Middle frontal gyrus (tissue), 1 donor: ENCODE data around the gene LIMS2.

Source experiments
- DNase-seq: peaks from one replicate; pipeline ENCODE4 v3.0.0-alpha.2; 2015; ENCODE audit warnings: low spot score; ENCODE audit errors: extremely low spot score

LIMS2 gene, protein sequence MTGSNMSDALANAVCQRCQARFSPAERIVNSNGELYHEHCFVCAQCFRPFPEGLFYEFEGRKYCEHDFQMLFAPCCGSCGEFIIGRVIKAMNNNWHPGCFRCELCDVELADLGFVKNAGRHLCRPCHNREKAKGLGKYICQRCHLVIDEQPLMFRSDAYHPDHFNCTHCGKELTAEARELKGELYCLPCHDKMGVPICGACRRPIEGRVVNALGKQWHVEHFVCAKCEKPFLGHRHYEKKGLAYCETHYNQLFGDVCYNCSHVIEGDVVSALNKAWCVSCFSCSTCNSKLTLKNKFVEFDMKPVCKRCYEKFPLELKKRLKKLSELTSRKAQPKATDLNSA

DNA sequence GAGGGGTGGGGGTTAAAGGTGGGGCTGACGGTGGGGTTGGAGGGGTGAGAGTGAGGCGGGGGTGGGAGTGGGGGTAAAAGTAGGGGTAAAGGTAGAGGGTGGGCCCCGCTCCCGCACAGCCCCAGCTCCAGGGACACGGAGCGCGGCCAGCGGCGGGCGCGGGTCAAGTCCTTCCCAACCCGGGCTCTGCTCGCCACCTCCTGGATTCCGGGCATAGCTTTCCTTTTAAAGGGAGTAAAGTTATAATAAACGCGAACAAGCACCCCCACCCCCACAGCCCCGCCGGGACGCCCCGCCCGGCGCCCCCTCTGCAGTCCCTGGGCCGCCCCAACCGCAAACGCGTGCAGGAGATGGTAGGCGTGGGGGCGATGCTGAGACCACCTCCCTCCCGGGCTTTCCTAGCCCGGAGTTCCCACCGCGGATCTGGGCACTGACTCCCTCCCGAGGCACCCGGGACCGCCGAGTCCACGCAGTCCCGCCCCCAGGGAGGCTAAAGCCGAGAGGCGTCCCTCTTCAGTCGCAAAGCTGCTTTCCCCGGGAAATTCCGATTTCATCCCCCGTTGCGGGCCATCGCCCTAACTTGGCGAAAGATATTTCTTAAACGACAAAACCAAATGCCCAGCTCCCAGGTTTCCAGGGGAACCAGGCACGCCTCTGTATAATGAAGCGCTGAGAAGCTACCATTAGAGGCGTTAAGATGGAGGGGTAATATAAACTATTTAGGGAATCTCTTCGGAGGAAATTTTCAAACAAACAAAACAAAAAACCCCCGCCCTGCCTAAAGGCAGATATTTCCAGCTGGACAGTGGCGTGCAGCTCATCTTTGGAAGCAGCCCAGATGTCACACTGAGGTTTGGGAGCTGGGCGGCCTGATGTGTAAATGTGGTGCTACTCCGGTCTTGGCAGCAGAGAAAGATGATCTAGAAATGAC, at the start of gene LIMS2:
Gene LIMS2 (minus strand): TSS at position 200 of the 931 bp plus-strand sequence. CDS start 506 bp downstream, outside the sequence.
- no peak for DNase-seq

DNA sequence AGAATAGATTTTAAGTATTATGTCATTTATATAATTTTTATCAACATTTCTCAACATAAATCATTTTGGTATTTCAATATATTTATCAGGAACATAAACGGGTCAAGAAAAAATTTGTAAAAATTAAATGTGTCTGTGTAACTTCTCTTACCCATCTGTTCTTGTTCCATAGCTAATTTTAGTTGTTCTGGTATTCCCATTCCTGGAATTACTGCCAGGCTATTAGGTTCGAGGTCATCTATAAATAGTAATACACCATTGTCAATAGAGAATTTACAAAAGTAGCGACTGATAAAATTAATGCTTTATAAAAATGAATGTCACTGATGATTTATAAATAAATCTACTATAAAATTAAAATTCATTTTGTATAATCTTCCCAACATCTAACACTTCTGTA, 47.5 kb upstream of the LIMS2 start:
- no peak for DNase-seq

DNA sequence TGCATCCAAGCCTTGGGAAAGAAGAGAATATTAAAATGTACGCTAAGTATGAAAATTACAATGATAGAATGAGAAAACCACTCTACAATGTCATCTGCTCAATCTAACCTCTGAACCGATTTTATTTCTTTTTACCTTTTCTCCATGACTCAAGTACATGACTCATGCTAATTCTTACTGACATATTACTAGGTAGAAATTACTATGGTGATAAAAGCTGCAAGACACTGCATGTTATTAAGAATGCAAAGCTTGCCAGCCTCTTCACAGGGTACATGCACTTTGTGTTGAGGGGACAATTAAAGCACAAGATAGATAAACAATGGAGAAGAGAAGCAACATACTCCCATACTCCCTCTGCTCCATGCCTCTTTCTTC, 46.6 kb upstream of the LIMS2 start:
- no peak for DNase-seq

DNA sequence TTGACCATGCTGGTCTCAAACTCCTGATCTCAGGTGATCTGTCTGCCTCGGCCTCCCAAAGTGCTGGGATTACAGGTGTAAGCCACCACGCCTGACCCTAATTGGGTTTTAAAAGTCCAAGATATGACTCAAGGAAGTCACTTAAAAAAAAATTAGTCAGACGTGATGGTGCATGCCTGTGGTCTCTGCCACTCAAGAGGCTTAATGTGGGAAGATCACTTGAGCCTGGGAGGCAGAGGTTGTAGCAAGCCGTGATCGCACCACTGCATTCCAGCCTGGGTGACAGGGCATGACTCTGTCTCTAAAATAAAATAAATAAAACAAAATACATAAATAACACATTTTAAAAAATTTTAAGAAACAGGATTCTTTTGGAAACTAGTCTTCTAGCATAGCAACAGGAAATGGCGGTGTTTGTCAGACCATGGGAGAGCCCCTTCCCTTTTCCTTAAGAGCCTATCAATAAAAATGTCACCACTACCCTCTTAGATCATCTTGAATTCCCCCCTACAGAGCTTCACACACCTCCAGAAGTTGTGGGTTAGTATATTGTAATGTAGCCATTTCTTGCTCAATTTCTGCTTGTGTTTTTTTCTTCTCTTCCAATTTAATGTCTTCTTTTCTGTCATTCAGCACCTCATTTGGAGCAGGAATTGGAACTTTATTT, 46.1 kb upstream of the LIMS2 start:
- no peak for DNase-seq

DNA sequence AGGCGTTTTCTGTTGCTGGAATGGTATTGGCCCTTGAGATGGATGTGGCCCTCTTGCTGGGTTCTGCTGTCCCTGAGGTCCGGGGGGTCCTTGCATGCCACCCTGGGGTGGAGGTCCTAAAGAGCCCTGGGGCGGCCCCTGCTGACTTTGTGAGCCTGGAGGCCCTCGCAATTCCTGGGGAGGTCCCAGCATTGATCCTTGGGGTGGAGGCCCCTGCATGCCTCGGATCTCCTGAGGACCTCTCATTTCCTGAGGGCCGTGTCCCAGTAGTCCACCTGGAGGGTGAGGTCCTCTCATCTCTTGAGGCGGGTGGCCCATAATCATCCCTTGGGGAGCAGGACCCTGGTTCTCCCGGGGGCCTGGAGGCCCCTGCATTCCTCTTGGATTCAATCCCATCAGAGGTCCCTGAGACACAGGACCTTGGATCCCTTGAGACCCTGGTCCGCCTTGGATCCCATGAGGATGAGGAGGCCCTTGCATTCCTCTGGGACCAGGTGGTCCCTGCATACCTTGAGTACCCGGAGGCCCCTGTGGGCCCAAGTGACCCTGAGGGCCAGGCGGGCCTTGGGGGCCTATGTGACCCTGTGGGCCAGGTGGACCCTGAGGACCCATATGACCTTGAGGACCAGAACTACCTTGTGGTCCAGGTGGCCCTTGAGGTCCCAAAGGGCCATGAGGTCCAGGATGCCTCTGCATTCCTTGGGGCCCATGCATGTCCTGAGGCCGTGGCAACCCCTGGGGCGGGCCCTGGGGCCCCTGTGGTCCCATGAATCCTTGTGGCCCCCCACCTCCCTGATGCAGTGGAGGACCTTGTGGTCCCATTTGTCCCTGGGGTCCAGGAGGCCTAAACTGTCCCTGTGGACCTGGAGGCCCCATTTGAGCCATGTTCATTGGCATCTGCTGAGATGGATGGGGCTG, 44.2 kb upstream of the LIMS2 start:
- DNase-seq = no peak

DNA sequence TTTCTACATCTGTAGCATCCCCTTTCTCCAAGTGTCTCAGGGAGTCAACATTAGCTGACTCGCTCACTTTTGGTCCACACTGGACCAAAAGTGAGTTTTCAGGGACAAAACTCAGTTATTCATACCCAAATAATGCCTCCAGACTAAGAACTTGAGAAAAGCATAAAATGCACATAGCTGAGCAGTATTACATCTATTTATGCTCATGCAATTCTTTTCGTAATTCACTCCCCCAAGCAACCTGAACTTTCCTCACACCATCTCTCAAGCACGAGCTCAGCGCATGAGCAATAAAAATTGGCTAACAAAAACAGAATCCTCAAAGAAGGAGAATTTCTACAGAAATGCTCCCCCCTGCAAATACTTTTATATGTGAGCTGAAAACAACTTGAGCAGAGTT, 42.9 kb upstream of the LIMS2 start:
- no peak for DNase-seq

DNA sequence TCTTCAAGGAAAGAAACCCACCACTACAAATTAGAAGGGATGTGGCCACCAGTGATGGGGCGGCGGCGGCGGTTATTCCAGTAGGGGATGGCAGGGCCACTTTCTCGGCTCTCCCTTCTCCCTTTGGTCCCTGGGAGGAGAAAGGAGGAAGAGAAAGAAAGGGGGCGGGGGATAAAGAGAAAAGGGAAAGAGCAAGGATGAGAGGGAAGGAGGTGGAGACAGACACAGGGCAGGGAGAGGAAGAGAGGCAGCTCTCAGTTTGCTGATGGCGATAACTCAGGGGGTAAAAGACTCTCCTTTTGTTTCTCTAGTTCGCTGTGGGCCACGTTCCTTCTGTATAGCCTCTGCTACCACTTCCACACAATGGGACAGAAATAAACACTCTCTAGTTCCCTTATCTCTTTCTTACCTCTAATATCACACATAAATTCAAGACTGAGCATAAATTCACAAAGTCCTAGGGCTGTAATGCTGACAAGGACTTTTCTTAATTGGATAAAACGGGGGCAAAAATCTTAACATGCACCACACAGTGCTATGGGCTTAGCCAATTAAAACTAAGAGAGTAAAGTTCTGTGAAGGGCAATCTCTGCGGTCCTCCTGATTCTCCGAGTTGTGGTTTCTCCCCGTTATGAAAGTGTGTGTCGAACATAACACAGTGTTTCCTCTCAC, 40.6 kb upstream of the LIMS2 start:
- no peak for DNase-seq

DNA sequence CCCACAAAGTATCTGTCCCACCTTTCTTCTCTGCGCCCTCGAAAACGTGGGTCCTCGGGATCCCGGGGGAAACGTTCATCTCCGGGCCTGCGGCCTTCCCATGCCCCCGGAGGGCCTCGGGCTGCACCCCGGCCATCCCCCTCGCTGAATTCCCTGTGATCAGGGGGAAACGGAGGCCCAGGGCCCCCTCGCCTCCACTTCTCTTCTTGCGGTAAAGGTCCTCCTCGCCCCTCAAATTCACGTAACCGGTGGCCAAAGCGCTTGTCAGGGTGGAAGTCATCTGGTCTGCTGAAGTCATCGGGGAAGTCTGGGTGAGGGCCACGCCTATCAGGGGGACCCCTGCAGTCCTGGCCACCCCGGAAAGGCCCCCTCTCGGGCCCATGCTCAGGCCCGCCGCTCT, 38.2 kb upstream of the LIMS2 start:
- DNase-seq = no peak

DNA sequence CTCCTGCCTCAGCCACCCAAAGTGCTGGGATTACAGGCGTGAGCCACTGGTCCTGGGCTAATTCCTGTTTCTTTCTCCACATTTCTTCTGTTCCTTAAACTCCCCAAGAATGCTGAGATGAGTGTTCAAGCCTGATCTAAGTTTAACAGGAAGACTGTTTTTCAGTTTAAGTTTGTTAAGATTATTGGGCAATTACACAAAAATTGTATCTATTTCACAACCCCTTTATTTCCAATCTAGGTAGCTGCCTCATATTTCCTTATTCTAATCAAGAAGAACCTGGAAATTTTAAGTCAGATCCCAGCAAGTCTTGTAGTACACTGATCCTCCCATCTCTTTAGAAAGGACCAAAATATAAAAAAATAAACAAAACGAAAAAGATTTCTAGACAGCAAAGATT, 37.7 kb upstream of the LIMS2 start:
- no peak for DNase-seq

DNA sequence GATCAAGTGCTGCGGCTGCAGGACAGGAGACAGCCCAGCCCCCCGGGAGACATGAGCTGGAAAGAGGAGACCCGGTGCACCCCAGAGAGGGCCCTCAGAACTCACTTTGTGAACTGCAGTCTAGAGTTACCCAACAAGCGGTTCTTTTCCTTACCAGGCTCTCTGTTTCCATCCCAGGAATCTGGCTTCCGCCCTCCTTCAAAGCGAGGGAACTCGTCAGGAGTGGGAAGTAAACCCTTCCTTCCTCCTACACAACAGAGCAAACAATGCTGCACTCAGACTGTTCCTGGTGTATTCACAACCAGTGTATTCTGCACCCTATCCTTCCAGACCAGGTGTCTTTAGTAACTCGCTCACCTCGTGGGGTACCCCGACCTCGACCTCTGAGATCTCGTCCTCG, 34.0 kb upstream of the LIMS2 start:
- no peak for DNase-seq

DNA sequence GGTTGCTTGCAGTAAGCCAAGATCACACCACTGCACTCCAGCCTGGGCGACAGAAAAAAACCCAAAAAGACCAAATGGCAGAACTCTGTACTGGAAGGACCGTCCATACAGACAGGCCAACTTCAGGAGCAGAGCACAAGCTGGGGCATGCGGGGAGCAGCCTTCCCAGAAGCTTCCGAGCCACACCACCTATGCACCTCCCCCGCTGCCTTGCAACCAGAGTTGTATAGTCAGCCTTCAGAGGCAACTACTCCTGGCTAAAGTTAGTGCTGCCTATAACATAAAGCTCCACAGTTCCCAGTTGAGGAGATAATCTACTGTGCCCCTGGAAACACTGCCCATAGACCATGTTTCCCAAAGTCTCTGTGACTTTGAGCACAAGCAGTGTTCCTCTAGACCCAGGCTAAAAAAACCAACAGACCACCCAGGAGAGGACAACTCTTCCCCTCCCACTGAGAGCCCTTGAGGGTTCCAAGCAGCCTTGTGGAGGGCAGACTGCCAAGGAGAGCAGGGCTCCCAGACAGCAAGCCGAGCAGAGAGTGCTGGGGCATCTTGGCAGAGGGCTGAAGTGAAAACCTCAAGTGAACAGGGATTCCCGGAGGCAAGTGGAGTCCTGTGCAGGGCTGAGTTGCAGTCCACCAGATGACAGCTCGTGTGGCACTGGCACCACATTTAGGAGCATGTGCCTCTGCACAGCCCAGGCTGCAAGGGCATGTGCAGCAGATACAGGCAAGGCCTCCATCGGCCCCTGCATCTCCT, 32.7 kb upstream of the LIMS2 start:
- DNase-seq = no peak

DNA sequence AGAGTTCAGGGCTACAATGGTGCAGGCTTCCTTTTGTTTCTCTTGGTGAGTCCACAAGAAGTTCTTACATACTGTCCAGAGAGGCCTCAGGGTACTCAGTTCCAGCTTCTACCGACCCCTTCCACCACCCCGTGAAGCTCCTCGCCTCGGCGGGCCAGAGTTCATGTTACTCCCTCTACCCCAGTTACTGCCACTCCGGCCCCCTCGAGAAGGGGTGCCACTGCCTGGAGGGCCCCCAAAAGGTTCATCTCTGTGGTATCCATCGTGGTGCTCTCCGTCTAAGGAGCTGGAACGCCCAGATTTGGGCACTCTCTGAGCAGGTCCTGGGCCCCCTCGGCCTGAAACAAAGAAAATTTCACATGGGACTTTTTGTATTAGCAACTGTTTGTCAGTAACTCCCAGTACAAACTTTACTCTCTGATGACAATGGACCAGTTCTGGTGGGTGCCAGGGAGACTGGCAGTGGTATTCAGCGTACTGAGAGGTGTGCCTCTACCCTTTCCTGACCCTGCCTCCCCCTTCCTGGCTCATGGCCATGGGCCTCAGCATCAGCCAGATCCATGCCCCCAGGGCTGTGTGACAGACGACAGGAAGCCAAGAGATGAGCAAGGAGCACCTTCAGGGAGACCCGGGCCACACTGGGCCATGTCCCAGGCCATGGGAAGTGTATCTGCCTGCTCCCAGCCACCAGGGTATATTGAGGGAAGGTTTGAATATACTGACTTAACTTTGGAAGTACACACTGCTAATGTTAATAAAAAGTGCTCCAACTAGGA, 31.1 kb upstream of the LIMS2 start:
- DNase-seq = no peak

DNA sequence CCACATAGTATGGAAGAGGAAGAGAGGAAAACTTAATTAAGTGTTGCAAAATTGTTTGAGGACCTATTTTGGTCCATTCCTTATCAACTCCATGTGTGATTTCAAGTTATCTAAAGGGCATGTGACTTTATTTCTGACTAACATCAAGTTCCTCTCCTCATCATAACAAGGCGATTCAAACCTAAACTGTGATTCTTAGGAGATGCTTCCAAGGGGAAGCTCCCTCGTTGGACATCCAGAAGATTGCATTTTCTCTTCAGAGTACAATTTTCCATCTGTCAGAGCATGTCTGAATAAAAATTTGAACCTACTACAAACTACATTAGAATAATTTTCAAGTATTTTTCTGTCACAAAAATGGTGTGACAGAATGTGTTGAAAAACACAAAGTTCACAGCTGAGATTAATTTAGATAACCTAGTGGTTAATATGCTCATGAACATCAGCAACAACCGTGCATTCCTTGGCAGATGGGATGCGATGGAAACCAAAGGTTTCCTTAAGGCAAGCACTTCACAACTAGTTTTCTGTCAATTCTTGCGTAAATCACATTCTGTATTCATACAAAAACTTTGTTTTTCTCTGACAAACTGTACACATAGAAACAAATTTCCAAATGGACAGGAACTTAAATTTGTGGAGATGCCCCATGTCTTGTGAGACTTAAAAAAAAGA, 30.2 kb upstream of the LIMS2 start:
- DNase-seq = no peak

DNA sequence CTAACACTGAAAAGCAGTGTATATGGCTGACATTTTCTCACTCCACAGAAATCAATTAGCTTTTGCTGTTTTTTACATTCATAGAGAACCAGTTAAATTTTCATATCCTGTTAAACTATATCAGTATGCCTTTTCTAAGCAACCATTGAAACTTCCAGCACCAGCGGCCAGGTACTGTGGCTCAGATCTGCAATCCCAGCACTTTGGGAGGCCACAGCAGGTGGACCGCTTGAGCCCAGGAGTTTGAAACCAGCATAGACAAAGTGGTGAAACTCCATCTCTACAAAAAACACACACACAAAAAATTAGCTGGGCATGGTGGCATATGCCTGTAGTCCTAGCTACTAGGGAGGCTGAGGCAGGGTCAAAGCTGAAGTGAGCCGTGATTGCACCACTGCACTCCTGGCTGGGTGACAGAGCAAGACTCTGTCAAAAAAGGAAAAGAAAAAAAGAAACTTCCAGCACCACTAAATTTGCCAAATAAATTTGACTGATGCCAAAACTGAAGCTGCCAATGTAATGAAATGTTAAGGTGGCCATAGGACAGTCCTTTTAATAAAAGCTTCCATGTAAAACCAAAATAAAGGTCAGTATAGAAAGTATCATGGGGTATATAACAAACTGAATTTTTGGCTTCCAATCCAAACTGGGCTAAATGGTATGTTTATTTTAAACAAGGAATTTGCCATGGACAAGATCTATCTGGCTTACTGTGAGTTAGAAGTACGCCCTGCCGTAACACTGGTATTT, 29.5 kb upstream of the LIMS2 start:
- no peak for DNase-seq

DNA sequence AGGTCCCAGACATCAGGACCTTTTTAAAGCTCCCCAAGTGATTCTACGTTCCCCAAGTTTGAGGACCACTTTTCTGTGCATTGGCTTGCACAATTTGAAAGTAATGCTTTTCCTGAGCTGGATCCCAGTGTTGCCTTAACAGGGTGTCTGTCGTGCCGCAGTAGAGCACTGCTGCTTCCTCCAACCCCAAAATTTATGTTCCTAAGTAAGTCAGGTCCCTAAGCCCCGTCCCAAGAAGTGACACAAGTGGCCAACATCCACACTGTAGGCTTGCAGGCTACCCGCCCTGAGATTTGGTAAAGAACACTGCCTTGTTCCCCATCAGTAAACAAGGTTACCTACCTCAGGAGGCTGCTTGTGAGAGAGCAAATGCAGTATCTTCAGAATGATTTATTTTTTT, 28.0 kb upstream of the LIMS2 start:
- no peak for DNase-seq

DNA sequence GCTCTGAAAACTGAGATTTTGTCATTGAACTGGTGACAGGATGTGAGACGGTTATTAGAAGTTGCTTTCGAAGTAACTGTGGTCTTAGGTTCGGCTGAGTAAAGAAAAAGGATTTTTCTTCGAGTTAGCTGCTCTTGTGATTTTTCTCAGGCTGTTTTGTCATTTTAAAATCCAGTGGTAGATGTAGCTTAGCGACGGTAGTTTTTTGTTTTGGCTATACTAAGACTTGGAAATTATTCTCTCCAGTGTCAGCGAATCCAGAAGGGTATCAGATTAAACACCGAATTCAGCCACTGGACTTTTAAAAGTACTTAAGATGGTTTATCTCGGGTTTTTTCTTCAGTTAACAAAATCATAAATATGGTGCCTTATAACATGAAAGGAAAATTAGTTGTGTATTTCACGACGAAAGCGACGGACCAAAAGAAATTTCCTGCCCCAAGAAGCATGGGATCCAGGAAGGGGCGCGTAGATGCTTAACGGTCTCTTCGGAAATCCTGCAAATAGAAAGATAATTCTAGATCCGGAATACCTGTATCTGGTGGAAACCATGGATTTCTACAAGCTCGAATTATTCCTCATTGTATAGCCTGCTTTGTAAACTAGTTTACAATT, 27.2 kb upstream of the LIMS2 start:
- DNase-seq = no peak
